Mesenchymal stem cell (in vitro differentiated cells and primary cell): ENCODE data around the gene CRIP3.
A peak's percentile ranks its signal among the peaks of the same experiment; 100 is the strongest.

ENCODE experiments used
- DNase-seq: peaks from one replicate; pipeline ENCODE4 v3.0.0-alpha.2; 2013
- H2AFZ ChIP-seq: one replicate; pipeline ENCODE4 v1.6.1; 2013; ENCODE audit warnings: low read depth, mild to moderate bottlenecking, control low read depth, inconsistent platforms, low read length, moderate library complexity
- H2AK5ac ChIP-seq: 2 replicates; pipeline ENCODE4 v1.6.1; 2013; ENCODE audit warnings: low read length, moderate library complexity, mild to moderate bottlenecking, inconsistent platforms; ENCODE audit not compliant: severe bottlenecking
- H2BK120ac ChIP-seq: one replicate; pipeline ENCODE4 v1.6.1; 2013; ENCODE audit warnings: low read depth, mild to moderate bottlenecking, inconsistent platforms, low read length, moderate library complexity
- H2BK12ac ChIP-seq, 2 experiments: one replicate each; pipeline ENCODE4 v1.6.1; 2013; ENCODE audit warnings: inconsistent platforms in 2 of 2, low read length in 2 of 2, mild to moderate bottlenecking in 2 of 2, moderate library complexity in 2 of 2, control low read depth in 1 of 2
- H2BK15ac ChIP-seq: one replicate; pipeline ENCODE4 v1.6.1; 2013; ENCODE audit warnings: mild to moderate bottlenecking, low read depth, inconsistent platforms; ENCODE audit not compliant: poor library complexity, severe bottlenecking
- H2BK5ac ChIP-seq: 2 replicates; pipeline ENCODE4 v1.6.1; 2013; ENCODE audit warnings: low read depth, mild to moderate bottlenecking, low read length, control low read depth, inconsistent platforms; ENCODE audit not compliant: poor library complexity, severe bottlenecking
- H3K14ac ChIP-seq, 2 experiments: one replicate each; pipeline ENCODE4 v1.6.1; 2013; ENCODE audit warnings: inconsistent platforms in 2 of 2, low read length in 2 of 2, control low read depth in 1 of 2, mild to moderate bottlenecking in 1 of 2, moderate library complexity in 1 of 2
- H3K18ac ChIP-seq, 2 experiments: one replicate each; pipeline ENCODE4 v1.6.1; 2013; ENCODE audit warnings: inconsistent platforms in 2 of 2, low read length in 2 of 2, control low read depth in 1 of 2, low read depth in 1 of 2, mild to moderate bottlenecking in 1 of 2
- H3K23ac ChIP-seq, 2 experiments: one replicate each; pipeline ENCODE4 v1.6.1; 2013; ENCODE audit warnings: inconsistent platforms in 2 of 2, low read length in 2 of 2, mild to moderate bottlenecking in 2 of 2, moderate library complexity in 2 of 2, control low read depth in 1 of 2
- H3K27ac ChIP-seq: 2 replicates; pipeline ENCODE4 v1.5.1; 2013; ENCODE audit warnings: mild to moderate bottlenecking, moderate library complexity, low read length, control low read depth, inconsistent platforms; ENCODE audit not compliant: poor library complexity, severe bottlenecking
- H3K27me3 ChIP-seq, 2 experiments: 2 replicates each; pipeline versions ENCODE4 v1.6.1 to v1.7.0; 2013; ENCODE audit warnings: low read length in 2 of 2, mild to moderate bottlenecking in 2 of 2, moderate library complexity in 2 of 2, control low read depth in 1 of 2, inconsistent platforms in 1 of 2; ENCODE audit not compliant: control insufficient read depth in 1 of 2, insufficient read depth in 1 of 2
- H3K36me3 ChIP-seq, 2 experiments: 2 replicates each; pipeline versions ENCODE4 v1.6.1 to v1.7.0; 2013; ENCODE audit warnings: low read length in 2 of 2, control low read depth in 1 of 2, inconsistent platforms in 1 of 2, low read depth in 1 of 2, mild to moderate bottlenecking in 1 of 2; ENCODE audit not compliant: insufficient read depth in 2 of 2, control insufficient read depth in 1 of 2
- H3K4ac ChIP-seq, 2 experiments: one replicate each; pipeline ENCODE4 v1.6.1; 2013; ENCODE audit warnings: inconsistent platforms in 2 of 2, low read length in 2 of 2, mild to moderate bottlenecking in 2 of 2, moderate library complexity in 2 of 2, control low read depth in 1 of 2, low read depth in 1 of 2
- H3K4me1 ChIP-seq: 2 replicates; pipeline ENCODE4 v1.6.1; 2013; ENCODE audit warnings: low read depth, low read length, control low read depth; ENCODE audit not compliant: control insufficient read depth, insufficient read depth
- H3K4me2 ChIP-seq: 2 replicates; pipeline ENCODE4 v1.6.1; 2013; ENCODE audit warnings: low read length, mild to moderate bottlenecking, inconsistent platforms; ENCODE audit not compliant: poor library complexity, severe bottlenecking
- H3K4me3 ChIP-seq, 2 experiments: 2 replicates each; pipeline versions ENCODE4 v1.5.1 to v1.7.0; 2013; ENCODE audit warnings: low read length in 2 of 2, mild to moderate bottlenecking in 2 of 2, control low read depth in 1 of 2, low read depth in 1 of 2; ENCODE audit not compliant: insufficient read depth in 1 of 2
- H3K79me1 ChIP-seq: replicated peaks from 2 replicates; pipeline ENCODE4 v1.6.1; 2013; ENCODE audit warnings: mild to moderate bottlenecking, control low read depth, low read length, inconsistent platforms; ENCODE audit not compliant: poor library complexity, severe bottlenecking
- H3K9ac ChIP-seq: 2 replicates; pipeline ENCODE4 v1.7.0; 2013; ENCODE audit warnings: mild to moderate bottlenecking, low read length, moderate library complexity
- H3K9me3 ChIP-seq: 2 replicates; pipeline ENCODE4 v1.7.0; 2013; ENCODE audit warnings: mild to moderate bottlenecking, low read length; ENCODE audit not compliant: control insufficient read depth
- H4K8ac ChIP-seq: one replicate; pipeline ENCODE4 v1.6.1; 2013; ENCODE audit warnings: inconsistent platforms, mild to moderate bottlenecking, low read length, moderate library complexity
- H4K91ac ChIP-seq: one replicate; pipeline ENCODE4 v1.6.1; 2013; ENCODE audit warnings: mild to moderate bottlenecking, low read length, inconsistent platforms
- WGBS: methylation state at CpG from one replicate; pipeline ENCODE4 v1.1.7; 2013; ENCODE audit warnings: mixed read lengths; 5-methylcytosine and 5-hydroxymethylcytosine counted together

CRIP3 gene

DNA sequence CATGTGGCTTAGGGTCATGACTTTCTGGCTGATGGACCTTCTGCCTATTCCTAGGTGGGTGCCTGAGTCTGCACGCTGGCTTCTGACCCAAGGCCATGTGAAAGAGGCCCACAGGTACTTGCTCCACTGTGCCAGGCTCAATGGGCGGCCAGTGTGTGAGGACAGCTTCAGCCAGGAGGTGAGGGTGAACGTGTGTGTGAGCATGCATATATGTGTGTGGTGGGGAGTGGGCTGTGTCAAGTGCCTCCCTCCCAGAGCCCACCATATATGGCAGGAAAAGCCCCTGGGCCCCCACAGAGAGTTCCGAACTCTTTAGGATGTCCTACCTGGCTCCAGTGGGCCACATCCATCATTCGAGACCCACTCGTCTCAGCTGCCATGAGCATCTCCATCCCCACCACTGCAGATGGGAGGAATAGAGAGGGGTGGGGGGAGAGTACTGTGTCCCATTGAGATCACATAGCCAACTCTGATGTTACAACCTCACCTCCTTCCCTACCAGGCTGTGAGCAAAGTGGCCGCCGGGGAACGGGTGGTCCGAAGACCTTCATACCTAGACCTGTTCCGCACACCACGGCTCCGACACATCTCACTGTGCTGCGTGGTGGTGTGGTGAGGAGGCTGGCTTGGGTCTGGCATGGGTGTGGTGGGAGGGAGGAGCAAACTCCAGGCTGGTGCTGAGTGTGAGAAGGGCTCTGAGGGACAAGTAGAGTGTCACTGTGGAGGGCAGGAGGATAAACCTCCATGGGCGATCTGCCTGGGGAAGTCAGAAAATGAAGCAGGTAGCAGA lies 7.3 kb downstream of the CRIP3 start:
- Histone ChIP-seq H4K8ac (no peak overlapping the region), H3K9ac (no peak overlapping the region), H3K18ac (no peak overlapping the region), H2BK12ac (no peak overlapping the region), H3K27me3 (peaks cover 71 to 74% of the 10 kb centered on the region in 2 experiments), H4K91ac (peak overlapping the region; percentile 18), H2AFZ (no peak overlapping the region), H3K27ac (no peak overlapping the region), H3K4me1 (peaks cover 1% of the 10 kb centered on the region), H2BK120ac (no peak overlapping the region), H3K14ac (no peak overlapping the region), H3K23ac (no peak overlapping the region), H3K79me1 (no peaks in the 10 kb centered on the region), H3K4ac (no peak overlapping the region), H2BK5ac (no peak overlapping the region), H2BK15ac (no peak overlapping the region), H3K4me2 (no peak overlapping the region), H3K9me3 (no peaks in the 10 kb centered on the region), H3K36me3 (no peaks in the 10 kb centered on the region), H3K4me3 (no peak overlapping the region), H2AK5ac (no peak overlapping the region)
- 90% methylated on average over 11 of the region's 15 CpGs for WGBS
- no peak for DNase-seq

DNA sequence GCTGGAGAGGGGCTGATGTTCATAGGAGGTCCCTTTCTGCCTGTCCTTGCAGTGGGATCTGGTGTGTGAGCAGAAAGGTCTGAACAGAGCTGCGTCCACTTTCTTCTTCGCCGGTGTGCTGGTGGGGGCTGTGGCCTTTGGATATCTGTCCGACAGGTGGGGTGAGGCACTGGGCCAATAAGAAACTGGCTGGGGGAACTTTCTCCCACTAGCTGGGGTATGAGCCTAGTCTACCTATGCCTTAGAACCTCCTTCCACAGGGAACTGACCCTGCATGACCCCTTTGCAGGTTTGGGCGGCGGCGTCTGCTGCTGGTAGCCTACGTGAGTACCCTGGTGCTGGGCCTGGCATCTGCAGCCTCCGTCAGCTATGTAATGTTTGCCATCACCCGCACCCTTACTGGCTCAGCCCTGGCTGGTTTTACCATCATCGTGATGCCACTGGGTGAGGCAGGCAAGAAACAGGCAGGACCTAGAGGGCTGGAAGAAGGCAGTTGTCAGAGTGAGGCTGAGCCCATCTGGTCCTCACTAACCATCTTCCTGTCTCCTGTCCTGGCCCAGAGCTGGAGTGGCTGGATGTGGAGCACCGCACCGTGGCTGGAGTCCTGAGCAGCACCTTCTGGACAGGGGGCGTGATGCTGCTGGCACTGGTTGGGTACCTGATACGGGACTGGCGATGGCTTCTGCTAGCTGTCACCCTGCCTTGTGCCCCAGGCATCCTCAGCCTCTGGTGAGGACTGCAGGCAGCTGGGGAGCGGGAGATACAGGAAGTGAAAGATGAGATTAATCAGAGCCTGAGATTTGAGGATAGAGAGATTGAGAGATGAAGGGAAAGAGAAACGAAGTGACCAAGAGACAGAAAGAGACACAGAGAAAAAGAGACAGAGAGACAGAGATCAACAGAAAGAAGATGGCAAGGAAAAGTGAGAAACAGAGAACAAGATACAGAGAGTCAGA lies 9.0 kb downstream of the CRIP3 start:
- H2BK5ac ChIP-seq, result no peak overlapping the region
- WGBS, result 84% methylated on average over 16 of the region's 18 CpGs

DNA sequence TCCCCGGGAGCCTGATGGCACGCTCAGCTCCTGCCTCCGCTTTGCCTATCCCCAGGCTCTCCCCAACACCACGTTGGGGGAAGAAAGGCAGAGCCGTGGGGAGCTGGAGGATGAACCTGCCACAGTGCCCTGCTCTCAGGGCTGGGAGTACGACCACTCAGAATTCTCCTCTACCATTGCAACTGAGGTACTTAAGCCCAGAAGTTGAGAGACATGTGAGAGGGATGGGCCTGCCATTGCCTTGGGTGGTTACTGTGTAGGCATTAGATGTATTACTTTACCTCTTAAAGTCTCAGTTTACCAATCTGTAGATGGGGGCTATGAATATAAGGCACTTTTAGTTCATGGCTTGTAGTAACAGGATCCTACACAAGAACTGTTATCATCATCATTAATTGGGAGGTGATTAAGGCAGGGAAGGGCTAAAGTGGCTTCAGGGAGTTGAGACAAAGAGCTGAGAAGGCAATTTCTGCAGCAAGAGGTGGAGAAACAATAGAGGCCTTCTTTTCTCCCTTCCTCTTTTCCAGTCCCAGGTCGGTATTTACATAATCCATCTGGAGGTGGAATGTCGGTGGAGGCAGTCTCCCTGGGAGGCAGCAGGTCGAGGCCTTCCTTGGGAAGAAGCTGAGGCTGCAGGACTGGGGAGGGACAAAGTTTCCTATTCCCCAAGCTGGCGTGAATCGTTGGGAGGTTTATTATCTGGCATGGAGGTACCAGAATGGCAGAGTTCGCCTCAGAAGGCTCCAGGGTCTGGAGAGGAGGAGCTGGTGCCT lies 9.9 kb downstream of the CRIP3 start:
- Histone ChIP-seq H3K18ac (no peak overlapping the region), H3K27ac (no peak overlapping the region)
- DNase-seq, result no peak

More for the DNA sequence above, 9.0 kb downstream of the CRIP3 start:
- no peak overlapping the region for H2BK12ac ChIP-seq
- H2BK120ac ChIP-seq, result no peak overlapping the region
- H3K4me3 ChIP-seq, result no peak overlapping the region
- no peak overlapping the region for H2AFZ ChIP-seq
- H3K9me3 ChIP-seq, result no peaks in the 10 kb centered on the region
- no peak overlapping the region for H3K4ac ChIP-seq
- no peak overlapping the region for H3K27ac ChIP-seq
- no peak overlapping the region for H4K8ac ChIP-seq
- no peaks in the 10 kb centered on the region for H3K36me3 ChIP-seq
- H3K27me3 ChIP-seq, result peaks cover 62 to 63% of the 10 kb centered on the region in 2 experiments
- no peak for DNase-seq
- H3K9ac ChIP-seq, result no peak overlapping the region
- no peak overlapping the region for H3K14ac ChIP-seq
- no peak overlapping the region for H2BK15ac ChIP-seq
- H3K4me1 ChIP-seq, result no peaks in the 10 kb centered on the region
- H3K4me2 ChIP-seq, result no peak overlapping the region
- H4K91ac ChIP-seq, result no peak overlapping the region
- no peaks in the 10 kb centered on the region for H3K79me1 ChIP-seq
- no peak overlapping the region for H2AK5ac ChIP-seq
- no peak overlapping the region for H3K18ac ChIP-seq
- H3K23ac ChIP-seq, result no peak overlapping the region

More for the DNA sequence above, 9.9 kb downstream of the CRIP3 start:
- no peak overlapping the region for H3K4me3 ChIP-seq
- no peak overlapping the region for H3K4ac ChIP-seq
- no peak overlapping the region for H2AK5ac ChIP-seq
- H3K27me3 ChIP-seq, result peaks cover 61% of the 10 kb centered on the region in 2 experiments
- no peaks in the 10 kb centered on the region for H3K79me1 ChIP-seq
- no peak overlapping the region for H4K91ac ChIP-seq
- H3K9ac ChIP-seq, result no peak overlapping the region
- no peak overlapping the region for H2AFZ ChIP-seq
- H3K14ac ChIP-seq, result no peak overlapping the region
- H2BK12ac ChIP-seq, result no peak overlapping the region
- H3K4me2 ChIP-seq, result no peak overlapping the region
- H2BK5ac ChIP-seq, result no peak overlapping the region
- no peak overlapping the region for H4K8ac ChIP-seq
- H3K4me1 ChIP-seq, result no peaks in the 10 kb centered on the region
- H2BK120ac ChIP-seq, result no peak overlapping the region
- no peak overlapping the region for H3K23ac ChIP-seq
- 63% methylated on average over 12 of the region's 12 CpGs for WGBS
- no peaks in the 10 kb centered on the region for H3K9me3 ChIP-seq
- no peak overlapping the region for H2BK15ac ChIP-seq
- no peaks in the 10 kb centered on the region for H3K36me3 ChIP-seq
